H9 (cell line): ENCODE data around the gene ATRIP. TPM values are rescaled to one million over a fixed set of nuclear protein-coding genes. Genes with fewer than 3 reads are reported as not detected.
A peak's percentile ranks its signal among the peaks of the same experiment; 100 is the strongest.

Source experiments
- DNase-seq: peaks from one replicate; pipeline ENCODE4 v3.0.0-alpha.2; 2017
- H2AFZ ChIP-seq: one replicate; pipeline ENCODE4 v1.6.1; 2013; ENCODE audit warnings: mild to moderate bottlenecking, low read length, control low read depth, moderate library complexity
- H2AK5ac ChIP-seq: 2 replicates; pipeline ENCODE4 v1.6.1; 2013; ENCODE audit warnings: low read length, control low read depth, mixed read lengths; ENCODE audit not compliant: insufficient read length
- H2BK120ac ChIP-seq: one replicate; pipeline ENCODE4 v1.6.1; 2013; ENCODE audit warnings: low read depth, mild to moderate bottlenecking, low read length, control low read depth, inconsistent platforms; ENCODE audit not compliant: poor library complexity, severe bottlenecking
- H2BK12ac ChIP-seq: 2 replicates; pipeline ENCODE4 v1.6.1; 2013; ENCODE audit warnings: low read length, control low read depth, mixed read lengths, low read depth; ENCODE audit not compliant: insufficient read length
- H2BK15ac ChIP-seq: 2 replicates; pipeline ENCODE4 v1.6.1; 2013; ENCODE audit warnings: low read depth, low read length, control low read depth
- H2BK20ac ChIP-seq: one replicate; pipeline ENCODE4 v1.6.1; 2013; ENCODE audit warnings: low read depth, mild to moderate bottlenecking, low read length, control low read depth, inconsistent platforms; ENCODE audit not compliant: poor library complexity, severe bottlenecking
- H2BK5ac ChIP-seq: 2 replicates; pipeline ENCODE4 v1.6.1; 2013; ENCODE audit warnings: low read length, control low read depth, mixed read lengths; ENCODE audit not compliant: insufficient read length
- H3K14ac ChIP-seq: 2 replicates; pipeline ENCODE4 v1.6.1; 2013; ENCODE audit warnings: low read length, control low read depth; ENCODE audit not compliant: insufficient read depth
- H3K18ac ChIP-seq: 2 replicates; pipeline ENCODE4 v1.6.1; 2013; ENCODE audit warnings: low read depth, mild to moderate bottlenecking, mixed read lengths, low read length, control low read depth; ENCODE audit not compliant: insufficient read length
- H3K23ac ChIP-seq: 2 replicates; pipeline ENCODE4 v1.6.1; 2013; ENCODE audit warnings: low read length, control low read depth, mixed read lengths, low read depth; ENCODE audit not compliant: insufficient read length
- H3K23me2 ChIP-seq: 2 replicates; pipeline ENCODE4 v1.6.1; 2013; ENCODE audit warnings: low read depth, mild to moderate bottlenecking, mixed read lengths, low read length, control low read depth; ENCODE audit not compliant: insufficient read length, poor library complexity, severe bottlenecking
- H3K27ac ChIP-seq: 2 replicates; pipeline ENCODE4 v1.5.1; 2013; ENCODE audit warnings: low read length, control low read depth, mixed read lengths, low read depth; ENCODE audit not compliant: insufficient read length
- H3K27me3 ChIP-seq: 2 replicates; pipeline ENCODE4 v1.6.1; 2013; ENCODE audit warnings: low read length, control low read depth, inconsistent platforms; ENCODE audit not compliant: insufficient read depth
- H3K4ac ChIP-seq: 2 replicates; pipeline ENCODE4 v1.6.1; 2013; ENCODE audit warnings: low read depth, mild to moderate bottlenecking, control low read depth, inconsistent platforms, low read length, moderate library complexity
- H3K4me1 ChIP-seq: 2 replicates; pipeline ENCODE4 v1.6.1; 2013; ENCODE audit warnings: low read length, control low read depth, inconsistent platforms; ENCODE audit not compliant: insufficient read depth
- H3K4me2 ChIP-seq: 2 replicates; pipeline ENCODE4 v1.6.1; 2013; ENCODE audit warnings: low read length, control low read depth, mixed read lengths; ENCODE audit not compliant: insufficient read length, insufficient read depth
- H3K56ac ChIP-seq: 2 replicates; pipeline ENCODE4 v1.6.1; 2013; ENCODE audit warnings: low read depth, mild to moderate bottlenecking, mixed read lengths, low read length, control low read depth; ENCODE audit not compliant: insufficient read length
- H3K79me1 ChIP-seq: 2 replicates; pipeline ENCODE4 v1.6.1; 2013; ENCODE audit warnings: low read depth, mild to moderate bottlenecking, moderate library complexity, low read length, control low read depth, inconsistent platforms; ENCODE audit not compliant: insufficient read depth, poor library complexity, severe bottlenecking
- H3K79me2 ChIP-seq: 2 replicates; pipeline ENCODE4 v1.6.1; 2013; ENCODE audit warnings: low read length, control low read depth, inconsistent platforms; ENCODE audit not compliant: insufficient read depth
- H3K9ac ChIP-seq: 2 replicates; pipeline ENCODE4 v1.6.1; 2013; ENCODE audit warnings: low read length, control low read depth, mixed read lengths; ENCODE audit not compliant: insufficient read length; ENCODE audit errors: extremely low read depth
- H3K9me3 ChIP-seq: one replicate; pipeline ENCODE4 v1.6.1; 2013; ENCODE audit warnings: low read depth, low read length, inconsistent platforms; ENCODE audit not compliant: control insufficient read depth
- H3T11ph ChIP-seq: one replicate; pipeline ENCODE4 v1.6.1; 2013; ENCODE audit warnings: mild to moderate bottlenecking, low read length, control low read depth, inconsistent platforms
- H4K20me1 ChIP-seq: one replicate; pipeline ENCODE4 v1.6.1; 2013; ENCODE audit not compliant: control insufficient read depth, insufficient read length, insufficient read depth
- H4K5ac ChIP-seq: 2 replicates; pipeline ENCODE4 v1.6.1; 2013; ENCODE audit warnings: low read depth, mild to moderate bottlenecking, mixed read lengths, low read length, control low read depth; ENCODE audit not compliant: insufficient read length
- H4K8ac ChIP-seq: replicated peaks from 2 replicates; pipeline ENCODE4 v1.6.1; 2013; ENCODE audit warnings: low read length, control low read depth, mixed read lengths, low read depth; ENCODE audit not compliant: insufficient read length
- H4K91ac ChIP-seq: 2 replicates; pipeline ENCODE4 v1.6.1; 2013; ENCODE audit warnings: low read depth, mild to moderate bottlenecking, moderate library complexity, mixed read lengths, low read length, control low read depth; ENCODE audit not compliant: insufficient read length
- H3K27ac Mint-ChIP-seq, 3 experiments: 2 replicates in 2 of 3; 3 replicates in 1 of 3; pipeline ENCODE4 v1.8.0; 2020 to 2021; ENCODE audit warnings: mixed read lengths in 3 of 3, mild to moderate bottlenecking in 1 of 3, moderate library complexity in 1 of 3
- H3K27me3 Mint-ChIP-seq: 2 replicates; pipeline ENCODE4 v1.8.0; 2021; ENCODE audit warnings: low read depth, mild to moderate bottlenecking, moderate library complexity, mixed read lengths
- H3K36me3 Mint-ChIP-seq, 3 experiments: 2 replicates in 2 of 3; 3 replicates in 1 of 3; pipeline ENCODE4 v1.8.0; 2020 to 2021; ENCODE audit warnings: low read depth in 3 of 3, mixed read lengths in 3 of 3; ENCODE audit not compliant: insufficient read depth in 1 of 3
- H3K4me1 Mint-ChIP-seq, 2 experiments: 2 replicates each; pipeline ENCODE4 v1.8.0; 2020; ENCODE audit warnings: mixed read lengths in 2 of 2
- H3K4me3 Mint-ChIP-seq, 2 experiments: 2 replicates in 1 of 2; 3 replicates in 1 of 2; pipeline ENCODE4 v1.8.0; 2020 to 2021; ENCODE audit warnings: mild to moderate bottlenecking in 2 of 2, mixed read lengths in 2 of 2, moderate library complexity in 1 of 2
- H3K9me3 Mint-ChIP-seq, 2 experiments: 2 replicates in 1 of 2; 3 replicates in 1 of 2; pipeline ENCODE4 v1.8.0; 2020; ENCODE audit warnings: mild to moderate bottlenecking in 2 of 2, mixed read lengths in 2 of 2, moderate library complexity in 1 of 2
- WGBS: extraction: QIAGEN DNeasy Blood & Tissue Kit; methylation state at CpG from one replicate; pipeline ENCODE4 v1.1.7; 2013; ENCODE audit warnings: missing lambda C conversion rate, low lambda C conversion rate, mixed read lengths; ENCODE audit not compliant: insufficient read length; ENCODE audit errors: extremely low coverage; 5-methylcytosine and 5-hydroxymethylcytosine counted together
- total RNA-seq: library from RNA; stranded (reverse); gene quantifications from 2 replicates; pipeline ENCODE4 v1.2.1, GENCODE V29; 2021
- TF ChIP-seq, protein P1 (sequence below): fragments of 200-600 bp; sonication (generic); conservative IDR thresholded peaks from 3 replicates; pipeline ENCODE4 v1.8.0; 2021; ENCODE audit warnings: antibody characterized with exemption, mild to moderate bottlenecking

Gene ATRIP
- total RNA-seq, 1 experiment from 2014 or later: 16.3 TPM

DNA sequence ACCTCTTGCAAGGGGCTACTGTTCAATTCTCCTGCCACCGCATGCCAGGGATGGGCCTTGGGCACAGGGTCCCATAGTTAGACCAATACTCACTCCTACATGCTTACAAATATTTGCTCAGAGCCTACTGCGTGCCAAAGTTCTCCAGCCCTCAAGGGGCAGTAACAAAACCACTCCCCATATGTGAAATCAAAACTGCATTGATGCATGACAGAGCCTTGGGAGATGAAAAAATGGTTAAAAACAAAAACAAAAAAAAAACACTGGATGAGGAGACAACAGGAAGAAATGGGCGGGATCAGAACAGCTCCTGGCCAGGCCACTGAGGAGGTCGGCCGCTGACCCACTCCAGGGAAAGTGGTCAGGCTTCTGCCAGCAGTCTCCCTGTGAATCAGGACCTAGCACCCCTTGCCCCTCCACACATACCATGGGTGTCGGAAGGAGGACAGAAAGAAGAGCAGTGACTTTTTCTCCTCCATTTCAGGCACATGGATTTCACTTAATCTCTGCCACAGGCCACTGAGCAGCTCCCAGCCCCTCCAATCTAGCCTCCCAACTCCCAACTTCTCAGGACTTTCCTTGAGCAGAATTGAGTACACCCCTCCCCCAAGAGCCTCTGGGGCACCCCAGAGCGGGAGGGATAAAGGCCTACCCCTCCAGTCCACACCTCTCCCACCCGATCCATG is 19.4 kb upstream of the ATRIP start:
- H3K9me3 ChIP-seq: no peaks in the 10 kb centered on the region
- H4K5ac ChIP-seq: no peak overlapping the region
- no peak overlapping the region for H3K23ac ChIP-seq
- peak overlapping the region; percentile 65 for H3K4me2 ChIP-seq
- H3K4ac ChIP-seq: no peak overlapping the region
- no peak overlapping the region for H4K91ac ChIP-seq
- no peak overlapping the region for H3K27ac ChIP-seq
- no peak overlapping the region for H2AFZ ChIP-seq
- H4K20me1 ChIP-seq: no peaks in the 10 kb centered on the region
- H2BK12ac ChIP-seq: no peak overlapping the region
- H3T11ph ChIP-seq: no peak overlapping the region
- no CpG with 5 or more reads among the region's 8 CpGs for WGBS
- DNase-seq: no peak
- peaks cover 10 to 36% (median 30%) of the 10 kb centered on the region in 3 experiments; a peak in 6 of 7 replicates for H3K36me3 Mint-ChIP-seq
- H3K9ac ChIP-seq: no peak overlapping the region
- H3K56ac ChIP-seq: no peak overlapping the region
- H3K4me1 Mint-ChIP-seq: peaks cover 47 to 52% of the 10 kb centered on the region in 2 experiments
- H2AK5ac ChIP-seq: no peak overlapping the region
- no peaks in the 10 kb centered on the region for H3K27me3 ChIP-seq
- no peak overlapping the region for H3K14ac ChIP-seq
- H3K23me2 ChIP-seq: peaks cover 13% of the 10 kb centered on the region
- no peak overlapping the region for H4K8ac ChIP-seq
- no peaks in the 10 kb centered on the region for H3K9me3 Mint-ChIP-seq
- H3K18ac ChIP-seq: no peak overlapping the region
- no peak overlapping the region for H2BK120ac ChIP-seq
- peak overlapping the region; percentile 83 to 89 for H3K4me3 Mint-ChIP-seq
- H3K79me1 ChIP-seq: no peaks in the 10 kb centered on the region
- H3K4me1 ChIP-seq: peaks cover 13% of the 10 kb centered on the region; the same call in 1 of the 2 replicates
- TF ChIP-seq, protein P1, sequence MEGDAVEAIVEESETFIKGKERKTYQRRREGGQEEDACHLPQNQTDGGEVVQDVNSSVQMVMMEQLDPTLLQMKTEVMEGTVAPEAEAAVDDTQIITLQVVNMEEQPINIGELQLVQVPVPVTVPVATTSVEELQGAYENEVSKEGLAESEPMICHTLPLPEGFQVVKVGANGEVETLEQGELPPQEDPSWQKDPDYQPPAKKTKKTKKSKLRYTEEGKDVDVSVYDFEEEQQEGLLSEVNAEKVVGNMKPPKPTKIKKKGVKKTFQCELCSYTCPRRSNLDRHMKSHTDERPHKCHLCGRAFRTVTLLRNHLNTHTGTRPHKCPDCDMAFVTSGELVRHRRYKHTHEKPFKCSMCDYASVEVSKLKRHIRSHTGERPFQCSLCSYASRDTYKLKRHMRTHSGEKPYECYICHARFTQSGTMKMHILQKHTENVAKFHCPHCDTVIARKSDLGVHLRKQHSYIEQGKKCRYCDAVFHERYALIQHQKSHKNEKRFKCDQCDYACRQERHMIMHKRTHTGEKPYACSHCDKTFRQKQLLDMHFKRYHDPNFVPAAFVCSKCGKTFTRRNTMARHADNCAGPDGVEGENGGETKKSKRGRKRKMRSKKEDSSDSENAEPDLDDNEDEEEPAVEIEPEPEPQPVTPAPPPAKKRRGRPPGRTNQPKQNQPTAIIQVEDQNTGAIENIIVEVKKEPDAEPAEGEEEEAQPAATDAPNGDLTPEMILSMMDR: no peak
- peak overlapping the region; percentile 50 to 97 (median 93) for H3K27ac Mint-ChIP-seq
- H2BK15ac ChIP-seq: no peak overlapping the region
- H2BK5ac ChIP-seq: no peak overlapping the region
- H3K79me2 ChIP-seq: peaks cover 35% of the 10 kb centered on the region; the same call in 1 of the 2 replicates
- no peaks in the 10 kb centered on the region for H3K27me3 Mint-ChIP-seq
- no peak overlapping the region for H2BK20ac ChIP-seq
